Hematopoietic multipotent progenitor cell treated with erythropoietin and hydrocortisone succinate and interleukin-3 and kit ligand, for 6 days (in vitro differentiated cells): ENCODE measurements around the gene TFB1M.

ENCODE experiments used
- DNase-seq: peaks from one replicate; pipeline ENCODE4 v3.0.0-alpha.2; 2015

The TFB1M gene

DNA sequence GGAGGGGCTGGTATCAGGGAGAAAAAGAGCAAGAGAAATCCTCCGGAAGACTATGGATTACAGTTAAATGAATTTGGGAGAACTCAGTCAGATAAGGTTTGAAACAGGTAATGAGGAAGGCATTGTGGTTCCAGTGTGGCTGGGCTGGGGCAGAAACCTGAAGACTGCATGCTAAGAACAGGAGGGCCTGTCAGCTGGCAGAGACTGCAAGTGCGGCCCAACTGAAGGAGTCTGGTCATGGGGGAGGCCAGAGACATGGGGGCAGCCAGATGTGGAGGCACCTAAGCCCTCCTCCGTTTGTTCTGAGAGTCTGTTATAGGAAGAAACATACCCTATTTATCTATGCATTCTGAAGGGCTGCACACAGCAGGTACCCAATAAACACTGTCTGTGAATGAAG is 16.6 kb downstream of the TFB1M start:
- no peak for DNase-seq

DNA sequence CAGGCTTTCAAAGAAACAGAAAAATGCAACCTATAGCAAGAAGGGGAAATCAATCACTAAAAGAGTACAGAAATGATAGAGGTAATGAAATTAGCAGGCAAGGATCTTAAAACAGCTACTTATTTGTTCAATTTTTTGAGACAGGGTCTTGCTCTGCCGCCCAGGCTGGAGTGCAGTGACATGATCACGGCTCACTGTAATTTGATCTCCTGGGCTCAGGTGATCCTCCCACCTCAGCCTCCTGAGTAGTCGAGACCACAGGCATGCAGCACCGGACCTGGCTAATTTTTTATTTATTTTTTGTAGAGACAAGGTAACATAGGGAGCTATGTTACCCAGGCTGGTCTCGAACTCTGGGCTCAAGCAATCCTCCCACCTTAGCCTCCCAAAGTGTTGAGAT is 21.6 kb downstream of the TFB1M start:
- DNase-seq, result no peak

DNA sequence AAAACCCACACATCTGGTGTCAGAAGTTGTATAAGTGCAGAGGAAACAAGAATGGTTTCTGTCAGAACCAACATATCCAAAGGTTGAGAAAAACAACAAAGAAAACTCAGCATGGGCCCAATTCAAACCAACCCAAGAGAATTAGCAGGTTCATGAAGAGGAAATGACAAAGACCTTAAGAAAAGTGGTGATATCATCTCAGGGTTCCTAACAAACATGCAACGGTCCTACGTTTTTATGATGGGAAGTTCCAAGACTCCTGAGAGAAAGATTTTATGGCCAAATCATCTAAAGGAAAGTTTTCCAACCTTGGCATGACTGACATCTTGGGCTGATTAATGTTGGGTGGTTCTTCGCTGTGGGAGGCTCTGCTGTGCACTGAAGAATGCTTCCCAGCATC is 23.0 kb downstream of the TFB1M start:
- DNase-seq, result no peak

GRCh38 chr6:155290491-155290890 is 23.8 kb downstream of the TFB1M start:
- DNase-seq, result no peak

GRCh38 chr6:155287762-155288161 is 26.5 kb downstream of the TFB1M start:
- DNase-seq, result no peak

- no peak for DNase-seq
These were observed 29.5 kb downstream of the TFB1M start for GRCh38 chr6:155284775-155285174.

- DNase-seq, result no peak
These were observed 35.8 kb downstream of the TFB1M start for GRCh38 chr6:155278319-155279049.

GRCh38 chr6:155276638-155277037 is 37.6 kb downstream of the TFB1M start:
- DNase-seq, result no peak

- no peak for DNase-seq
These were observed 38.3 kb downstream of the TFB1M start for GRCh38 chr6:155275808-155276480.

DNA sequence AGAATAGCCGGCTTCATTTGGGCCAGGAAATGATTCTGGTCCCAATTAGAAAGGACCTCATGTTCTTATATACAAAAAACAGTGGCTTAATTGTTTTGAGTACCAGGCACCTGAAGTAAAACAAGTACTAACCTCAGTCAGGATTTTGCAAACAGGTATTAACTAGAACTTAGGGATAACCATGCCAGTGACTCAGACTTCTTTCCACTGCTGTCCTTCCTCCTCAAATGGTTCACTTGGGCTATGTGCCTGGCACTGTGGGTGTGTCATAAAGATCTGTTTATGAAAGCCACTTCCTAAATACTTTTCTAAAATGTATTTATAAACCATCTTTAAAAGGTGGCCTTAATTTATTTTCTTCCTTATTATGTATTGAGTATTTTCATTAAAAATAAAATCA is 39.8 kb downstream of the TFB1M start:
- DNase-seq, result no peak

DNA sequence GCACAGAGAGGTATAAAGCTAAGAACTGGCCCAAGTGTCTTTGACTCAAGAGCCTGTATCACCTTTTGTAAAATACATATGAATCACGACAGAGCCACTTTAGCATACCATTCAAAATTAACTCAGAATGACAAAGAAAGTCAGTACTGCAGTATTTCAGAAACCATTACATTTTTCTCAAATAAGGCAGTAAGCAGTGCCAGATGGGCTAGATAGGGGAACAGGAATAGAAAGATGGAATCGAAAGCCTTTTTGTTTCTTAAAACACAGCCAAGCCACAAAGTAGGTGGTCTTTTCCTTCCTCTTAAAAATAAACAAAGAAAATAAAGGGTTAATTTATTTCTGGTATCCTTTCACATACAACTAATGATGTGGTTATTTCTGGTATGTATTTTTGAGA is 40.2 kb downstream of the TFB1M start:
- DNase-seq, result no peak

- no peak for DNase-seq
These were observed 40.9 kb downstream of the TFB1M start for GRCh38 chr6:155273431-155273830.

DNA sequence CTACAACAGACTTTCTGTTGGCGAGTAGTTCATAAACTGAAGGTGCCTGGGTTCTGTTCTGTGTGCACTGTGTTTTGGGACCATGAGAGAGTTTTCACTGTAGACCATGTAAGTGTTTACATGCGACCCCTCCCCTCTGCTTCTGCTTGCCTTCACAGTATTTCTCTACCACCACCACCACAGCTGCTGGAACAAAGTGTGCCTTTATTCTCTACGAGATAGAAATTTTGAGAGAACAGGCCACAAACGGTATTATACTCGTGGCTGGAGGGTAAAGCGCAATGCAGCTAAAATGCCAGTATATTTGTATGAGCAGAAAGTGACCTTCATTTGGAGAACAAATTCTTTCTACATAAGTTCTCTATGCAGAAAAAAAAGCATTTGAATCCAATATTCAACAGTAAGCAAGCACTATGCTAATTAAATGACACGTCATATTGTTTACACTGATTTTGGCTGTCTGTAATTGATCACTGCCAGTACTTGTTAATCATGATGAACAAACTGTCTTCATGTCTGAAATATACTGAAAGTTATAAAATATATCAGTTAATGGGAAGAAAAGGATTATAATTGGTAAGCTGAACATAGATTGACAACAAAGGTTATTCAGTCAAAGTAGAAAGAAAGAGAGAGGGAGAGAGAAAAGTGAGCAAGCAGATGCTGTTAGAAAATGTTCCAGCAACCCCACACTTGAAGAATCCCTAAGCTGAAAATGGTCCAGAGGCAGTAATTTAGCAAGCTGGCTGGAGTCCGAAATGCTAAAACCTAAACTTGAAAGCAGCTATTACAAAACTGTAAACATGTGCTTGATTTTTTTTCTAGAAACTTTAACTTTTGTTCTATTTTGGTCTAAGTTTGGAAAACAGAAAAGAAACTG is 41.7 kb downstream of the TFB1M start:
- DNase-seq, result no peak

DNA sequence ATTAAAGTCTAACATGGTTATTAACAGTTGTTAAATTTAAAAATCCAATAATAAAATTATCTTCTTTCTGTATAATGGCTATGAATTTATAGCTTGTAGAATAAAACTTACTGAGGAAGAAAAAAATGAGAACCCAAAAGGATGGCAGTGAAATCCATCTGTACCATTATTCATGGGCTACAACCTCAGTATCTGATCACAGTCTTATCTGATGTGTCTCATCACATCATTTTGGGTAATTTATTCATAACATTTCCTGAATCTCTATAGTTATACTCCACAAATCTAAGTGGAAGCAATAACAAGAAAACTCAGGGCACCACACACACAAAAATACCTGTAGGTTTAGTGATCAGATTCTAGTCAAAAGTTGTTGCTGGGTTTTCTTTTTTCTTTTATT is 43.1 kb downstream of the TFB1M start:
- no peak for DNase-seq

GRCh38 chr6:155270561-155271091 is 43.7 kb downstream of the TFB1M start:
- no peak for DNase-seq

DNA sequence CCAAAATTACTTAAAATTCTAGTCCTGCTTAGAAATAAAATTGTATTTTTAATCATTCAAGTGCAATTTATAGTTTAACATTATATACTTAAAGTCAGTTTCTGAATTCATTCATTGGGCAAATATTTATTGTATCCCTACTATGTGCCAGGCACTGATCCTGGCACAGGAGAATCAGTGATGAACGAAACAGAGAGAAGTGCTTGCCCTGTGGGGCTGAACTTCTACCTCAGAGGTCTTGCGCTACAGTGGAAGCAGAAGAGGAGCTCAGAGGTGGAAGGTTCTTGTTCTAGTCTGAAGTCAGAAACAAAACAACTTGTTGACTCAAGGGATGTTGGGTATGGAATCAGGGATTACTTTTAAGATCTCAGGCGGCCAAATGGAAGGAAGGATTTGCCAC is 44.5 kb downstream of the TFB1M start:
- no peak for DNase-seq

- DNase-seq, result peak; percentile 80
These were observed 46.0 kb downstream of the TFB1M start for GRCh38 chr6:155268088-155268867.

GRCh38 chr6:155267411-155267810 is 46.9 kb downstream of the TFB1M start:
- no peak for DNase-seq

DNA sequence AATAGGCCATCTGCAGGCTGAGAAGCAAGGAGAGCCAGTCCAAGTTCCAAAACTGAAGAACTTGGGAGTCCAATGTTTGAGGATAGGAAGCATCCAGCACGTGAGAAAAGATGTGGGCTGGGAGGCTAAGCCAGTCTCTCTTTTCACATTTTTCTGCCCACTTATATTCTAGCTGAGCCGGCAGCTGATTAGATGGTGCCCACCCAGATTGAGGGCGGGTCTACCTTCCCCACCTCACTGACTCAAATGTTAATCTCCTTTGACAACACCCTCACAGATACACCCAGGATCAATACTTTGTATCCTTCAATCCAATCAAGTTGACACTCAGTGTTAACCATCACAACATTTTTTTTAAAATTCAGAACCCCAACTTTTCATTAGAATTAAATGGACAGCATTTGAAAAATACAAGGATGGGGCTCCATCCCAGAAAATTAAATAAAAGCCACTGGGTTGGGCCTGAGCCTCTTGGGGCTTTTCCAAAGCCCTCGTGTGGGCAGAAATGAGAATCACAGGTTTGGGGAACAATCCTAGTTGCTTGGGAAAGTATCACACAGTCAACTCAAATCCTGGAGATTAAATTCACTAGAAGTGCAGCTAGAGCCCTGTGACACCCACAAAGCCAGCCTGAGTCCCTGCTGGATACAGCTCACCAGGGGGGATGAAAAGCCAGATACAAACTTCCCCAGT is 48.3 kb downstream of the TFB1M start:
- no peak for DNase-seq

- no peak for DNase-seq
These were observed 49.5 kb downstream of the TFB1M start for GRCh38 chr6:155264693-155265320.

DNA sequence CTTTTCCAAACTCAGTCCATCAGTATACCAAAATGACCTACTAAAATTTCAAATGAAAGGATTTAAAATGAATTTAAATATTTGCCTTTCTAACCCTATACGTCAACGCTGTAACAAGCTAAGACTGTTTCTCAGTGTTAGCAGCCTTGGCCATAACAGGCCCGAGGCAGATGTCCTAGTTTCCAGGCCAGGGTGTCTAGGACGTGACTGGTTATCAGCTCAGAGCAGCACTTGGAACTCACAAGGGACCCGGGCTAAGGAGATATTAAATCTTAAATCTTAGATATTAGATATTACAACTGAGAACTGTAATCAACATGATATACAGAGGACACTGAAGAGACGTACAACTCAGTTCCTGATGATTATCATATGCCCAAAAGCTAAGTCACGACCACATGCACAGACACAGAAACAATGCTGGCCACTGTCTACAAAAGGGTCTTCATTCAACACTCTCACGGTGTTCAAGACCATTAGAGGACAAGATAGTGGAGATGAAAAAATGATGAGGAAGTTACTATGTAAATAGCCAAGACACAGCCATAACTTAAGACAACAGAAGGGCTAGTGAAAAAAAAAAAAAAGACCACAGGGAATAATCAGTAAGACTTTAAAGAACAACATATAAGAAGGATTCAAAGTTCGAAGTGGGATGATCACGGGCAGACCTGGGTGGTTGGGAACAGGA is 50.8 kb downstream of the TFB1M start, which contains the start of gene CLDN20:
CLDN20 (plus strand) TSS at position 641 of the 691 bp plus-strand sequence. CDS start 11,707 bp downstream, outside the sequence.
- DNase-seq, result peak; percentile 6
